Subcutaneous abdominal adipose tissue (tissue), 5 donors: ENCODE results near the gene SARM1.

Source experiments
- H3K27ac ChIP-seq: one replicate; pipeline ENCODE4 v1.7.0; 2013; ENCODE audit warnings: low read depth, mild to moderate bottlenecking, inconsistent platforms, low read length, moderate library complexity
- H3K27me3 ChIP-seq, 5 donors: one replicate each; pipeline ENCODE4 v1.7.0; 2013; ENCODE audit warnings: low read length in 5 of 5, inconsistent platforms in 1 of 5; ENCODE audit not compliant: control insufficient read depth in 5 of 5, insufficient read depth in 4 of 5
- H3K36me3 ChIP-seq, 5 donors: one replicate each; pipeline ENCODE4 v1.7.0; 2013; ENCODE audit warnings: low read length in 5 of 5; ENCODE audit not compliant: control insufficient read depth in 5 of 5, insufficient read depth in 5 of 5
- H3K4me1 ChIP-seq, 5 donors: one replicate each; pipeline ENCODE4 v1.7.0; 2013; ENCODE audit warnings: low read length in 5 of 5, mild to moderate bottlenecking in 3 of 5, moderate library complexity in 1 of 5; ENCODE audit not compliant: control insufficient read depth in 5 of 5, insufficient read depth in 5 of 5
- H3K4me3 ChIP-seq, 5 donors: one replicate each; pipeline ENCODE4 v1.7.0; 2013; ENCODE audit warnings: low read length in 5 of 5, low read depth in 1 of 5
- H3K9ac ChIP-seq, 5 donors: one replicate each; pipeline ENCODE4 v1.7.0; 2013; ENCODE audit warnings: low read length in 5 of 5, mild to moderate bottlenecking in 4 of 5, moderate library complexity in 3 of 5
- H3K9me3 ChIP-seq, 5 donors: one replicate each; pipeline ENCODE4 v1.7.0; 2013; ENCODE audit warnings: low read length in 5 of 5; ENCODE audit not compliant: control insufficient read depth in 5 of 5
- donor health status: healthy.
- donor health status: healthy.
- donor health status: healthy.
- donor health status: healthy.
- donor health status: healthy.

Gene SARM1

DNA sequence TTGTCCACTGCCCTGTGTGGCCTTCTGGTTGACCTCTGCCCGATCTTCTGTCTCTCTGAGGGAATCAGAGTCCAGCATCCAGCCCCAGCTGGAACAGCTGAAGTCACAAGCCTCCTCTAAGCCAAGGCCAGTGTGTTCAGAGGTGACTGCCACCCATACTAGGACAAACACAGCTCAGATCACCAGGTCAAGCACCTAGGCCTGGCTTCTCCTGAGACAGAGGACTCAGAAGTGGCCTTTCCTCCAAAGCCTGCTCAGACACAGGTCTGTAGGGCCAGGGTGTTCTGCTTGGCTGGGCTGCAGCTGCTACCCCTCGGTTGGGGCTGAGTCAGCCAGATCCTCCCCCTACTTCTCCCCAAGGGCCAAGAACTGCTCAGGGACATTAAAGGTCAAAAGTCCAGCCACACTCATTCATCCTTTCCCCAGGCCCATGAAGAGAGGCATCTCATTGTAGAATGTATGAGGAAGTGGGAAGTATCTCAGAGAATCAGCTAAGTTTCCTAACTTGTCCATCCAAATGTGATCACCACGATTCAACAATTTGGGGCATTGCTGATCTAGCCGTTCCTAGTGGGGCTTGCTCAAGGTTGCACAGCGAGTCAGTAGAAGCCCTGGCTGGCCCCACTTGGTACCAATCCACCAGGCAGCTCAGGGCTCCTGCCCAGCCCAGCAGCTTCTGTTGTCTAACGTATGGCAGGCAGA, 26.9 kb downstream of the SARM1 start:
- Histone ChIP-seq H3K4me3 (no peak overlapping the region), H3K36me3 (peaks cover 3 to 57% (median 35%) of the 10 kb centered on the region in 5 donors), H3K27ac (no peak overlapping the region), H3K9me3 (no peaks in the 10 kb centered on the region), H3K4me1 (peaks cover 8 to 47% (median 33%) of the 10 kb centered on the region in 5 donors), H3K27me3 (no peaks in the 10 kb centered on the region), H3K9ac (peak overlapping the region in 2 of 5 donors; percentile 4 to 36)

- Histone ChIP-seq H3K27ac (no peak overlapping the region), H3K4me3 (no peak overlapping the region), H3K9ac (peak overlapping the region in 1 of 5 donors; percentile 18), H3K36me3 (peaks cover 3 to 57% (median 35%) of the 10 kb centered on the region in 5 donors), H3K9me3 (no peaks in the 10 kb centered on the region), H3K4me1 (peaks cover 8 to 58% (median 40%) of the 10 kb centered on the region in 5 donors), H3K27me3 (no peaks in the 10 kb centered on the region)
Observed at GRCh38 chr17:28399808-28400207, 28.3 kb downstream of the SARM1 start.

- Histone ChIP-seq H3K27ac (no peak overlapping the region), H3K4me3 (no peak overlapping the region), H3K4me1 (peaks cover 11 to 77% (median 49%) of the 10 kb centered on the region in 5 donors), H3K36me3 (peaks cover 3 to 46% (median 29%) of the 10 kb centered on the region in 5 donors), H3K9ac (no peak overlapping the region), H3K9me3 (no peaks in the 10 kb centered on the region), H3K27me3 (no peaks in the 10 kb centered on the region)
Observed at GRCh38 chr17:28402224-28402630, 30.7 kb downstream of the SARM1 start.

DNA sequence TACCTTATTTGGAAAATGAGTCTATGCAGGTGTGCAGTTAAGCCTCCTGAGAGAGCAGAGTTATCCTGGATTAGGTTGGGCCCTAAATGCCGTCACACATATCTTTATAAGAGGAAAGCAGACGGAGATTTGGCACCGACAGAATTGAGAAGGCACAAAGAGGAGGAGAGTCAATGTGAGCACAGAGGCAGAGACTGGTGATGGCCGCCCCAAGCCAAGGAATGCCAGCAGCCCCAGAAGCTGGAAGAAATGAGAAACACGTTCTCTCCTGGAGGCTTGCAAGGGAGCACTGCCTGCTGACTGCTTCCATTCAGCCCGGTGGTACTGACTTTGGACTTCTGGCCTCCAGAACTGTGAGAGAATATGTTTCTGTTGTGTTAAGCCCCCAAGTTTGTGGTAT, 31.4 kb downstream of the SARM1 start:
- peaks cover 3 to 41% (median 27%) of the 10 kb centered on the region in 5 donors for H3K36me3 ChIP-seq
- H3K4me3 ChIP-seq: no peak overlapping the region
- no peaks in the 10 kb centered on the region for H3K9me3 ChIP-seq
- H3K27me3 ChIP-seq: no peaks in the 10 kb centered on the region
- H3K27ac ChIP-seq: no peak overlapping the region
- peak overlapping the region in 1 of 5 donors; percentile 39 for H3K9ac ChIP-seq
- peaks cover 11 to 71% (median 44%) of the 10 kb centered on the region in 5 donors for H3K4me1 ChIP-seq

GRCh38 chr17:28404007-28404406, 32.5 kb downstream of the SARM1 start:
- peaks cover 6 to 59% (median 33%) of the 10 kb centered on the region in 5 donors for H3K4me1 ChIP-seq
- H3K36me3 ChIP-seq: peaks cover 3 to 38% (median 24%) of the 10 kb centered on the region in 5 donors
- no peak overlapping the region for H3K27ac ChIP-seq
- no peaks in the 10 kb centered on the region for H3K27me3 ChIP-seq
- H3K9me3 ChIP-seq: no peaks in the 10 kb centered on the region
- peak overlapping the region in 1 of 5 donors; percentile 26 for H3K9ac ChIP-seq
- no peak overlapping the region for H3K4me3 ChIP-seq

DNA sequence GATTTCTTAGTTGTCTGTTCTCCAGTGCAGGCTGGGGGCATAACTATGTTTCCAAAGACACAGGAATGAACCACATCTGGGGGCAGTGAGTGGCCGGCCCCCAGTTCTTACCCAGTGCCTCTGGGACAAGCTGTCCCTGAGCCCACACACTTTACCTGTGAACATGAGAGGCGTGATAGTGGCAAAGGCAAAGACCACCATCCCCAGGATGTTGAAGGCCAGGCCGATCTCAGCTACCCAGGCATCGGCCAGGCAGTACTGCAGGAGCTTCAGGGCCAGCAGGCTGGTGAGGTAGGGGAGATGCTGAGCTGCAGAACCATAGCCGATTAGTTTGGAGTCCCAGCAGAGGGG, 32.9 kb downstream of the SARM1 start:
- H3K4me3 ChIP-seq: peak overlapping the region in 3 of 5 donors; percentile 5 to 85 (median 81)
- H3K27ac ChIP-seq: no peak overlapping the region
- H3K27me3 ChIP-seq: no peaks in the 10 kb centered on the region
- H3K4me1 ChIP-seq: peaks cover 5 to 55% (median 28%) of the 10 kb centered on the region in 5 donors
- H3K9me3 ChIP-seq: no peaks in the 10 kb centered on the region
- peak overlapping the region in 2 of 5 donors; percentile 36 to 68 for H3K9ac ChIP-seq
- peaks cover 3 to 34% (median 20%) of the 10 kb centered on the region in 5 donors for H3K36me3 ChIP-seq

GRCh38 chr17:28404812-28405570, 33.5 kb downstream of the SARM1 start:
- Histone ChIP-seq H3K9ac (peak overlapping the region in 4 of 5 donors; percentile 32 to 81 (median 52)), H3K27ac (peak overlapping the region; percentile 16), H3K4me1 (peaks cover 5 to 54% (median 28%) of the 10 kb centered on the region in 5 donors), H3K4me3 (peak overlapping the region; percentile 74 to 89 (median 85)), H3K36me3 (peaks cover 3 to 31% (median 19%) of the 10 kb centered on the region in 5 donors), H3K27me3 (no peaks in the 10 kb centered on the region), H3K9me3 (no peaks in the 10 kb centered on the region)

DNA sequence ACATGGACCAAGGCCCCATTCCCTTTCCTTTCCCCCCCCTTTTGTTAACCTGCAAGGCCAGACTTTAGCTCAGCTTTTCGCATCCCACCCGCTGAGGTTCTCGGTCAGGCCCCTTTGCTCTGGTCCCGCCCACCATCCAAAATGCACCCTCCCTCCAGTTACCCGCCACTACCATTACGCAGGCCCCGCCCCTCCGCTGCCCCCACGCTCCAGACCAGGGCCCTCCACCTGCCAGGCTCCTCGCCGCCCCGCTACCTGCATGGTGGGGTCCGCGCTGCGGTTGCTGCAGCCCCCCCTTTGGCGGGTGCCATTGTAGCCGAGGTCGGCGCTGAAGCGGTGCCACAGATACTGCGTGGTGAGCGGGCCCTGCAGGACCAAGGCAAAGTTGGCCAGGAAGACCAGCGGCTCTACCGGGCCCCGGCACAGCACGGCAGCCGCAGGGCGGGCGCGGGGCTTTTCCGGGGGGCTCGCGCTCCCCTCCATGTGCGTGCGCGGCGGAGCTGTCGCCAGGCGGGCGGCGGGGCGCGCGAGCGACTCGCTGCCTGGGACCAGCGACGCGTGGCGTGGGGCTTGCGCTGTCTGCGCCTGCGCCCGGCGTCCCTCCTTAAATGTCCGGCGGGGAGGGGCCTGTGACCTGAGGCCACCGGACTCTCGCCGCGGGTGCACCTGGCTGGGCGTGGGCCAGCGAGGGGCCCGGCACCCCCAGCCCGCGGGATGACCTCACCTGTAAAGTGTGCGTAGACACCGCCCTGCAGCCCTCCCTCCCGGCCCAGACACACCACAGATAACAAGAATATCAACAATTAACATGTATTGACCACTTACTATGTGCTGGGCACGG, 34.4 kb downstream of the SARM1 start, which contains the start of gene SLC46A1:
Gene SLC46A1 (minus strand): TSS at position 581 of the 841 bp plus-strand sequence. CDS start 98 bp downstream, at position 483.
- peak within 1 kb of the TSS; percentile 16 for H3K27ac ChIP-seq
- H3K27me3 ChIP-seq: no peaks in the 10 kb centered on the region
- no peaks in the 10 kb centered on the region for H3K9me3 ChIP-seq
- peak within 1 kb of the TSS; percentile 74 to 89 (median 85) for H3K4me3 ChIP-seq
- peaks cover 5 to 46% (median 28%) of the 10 kb centered on the region in 5 donors for H3K4me1 ChIP-seq
- peaks cover 3 to 23% (median 14%) of the 10 kb centered on the region in 5 donors for H3K36me3 ChIP-seq
- peak within 1 kb of the TSS in 4 of 5 donors; percentile 32 to 81 (median 53) for H3K9ac ChIP-seq

DNA sequence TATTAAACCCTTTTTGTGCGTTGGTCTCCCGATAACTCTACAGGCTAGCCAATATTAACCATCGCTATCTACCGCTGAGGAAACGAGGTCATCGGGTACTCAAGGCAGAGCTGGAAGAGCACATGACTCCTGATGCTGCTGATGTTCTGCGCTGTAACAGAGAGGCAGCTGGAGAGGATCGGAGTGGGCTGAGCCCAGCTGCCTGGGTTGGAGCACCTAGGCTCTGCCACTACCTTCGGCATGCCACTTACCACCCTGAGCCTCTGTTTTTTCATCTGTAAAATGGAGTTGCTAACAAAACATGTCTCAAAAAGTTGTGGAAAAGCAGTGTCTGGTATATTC, 35.0 kb downstream of the SARM1 start:
- H3K9ac ChIP-seq: peak overlapping the region in 2 of 5 donors; percentile 2 to 44
- H3K27ac ChIP-seq: no peak overlapping the region
- no peaks in the 10 kb centered on the region for H3K9me3 ChIP-seq
- no peaks in the 10 kb centered on the region for H3K27me3 ChIP-seq
- H3K36me3 ChIP-seq: peaks cover 0 to 17% (median 14%) of the 10 kb centered on the region in 5 donors
- peak overlapping the region; percentile 70 to 85 (median 81) for H3K4me3 ChIP-seq
- H3K4me1 ChIP-seq: peaks cover 5 to 46% (median 28%) of the 10 kb centered on the region in 5 donors
